NCI-H748 (cell line): ENCODE measurements around the gene APLF.
A peak's percentile ranks its signal among the peaks of the same experiment; 100 is the strongest.

Experiments used
- DNase-seq: peaks from one replicate; lab custom pipeline; 2025; ENCODE audit not compliant: unreplicated experiment; lab: John Stamatoyannopoulos, UW

Gene APLF, protein sequence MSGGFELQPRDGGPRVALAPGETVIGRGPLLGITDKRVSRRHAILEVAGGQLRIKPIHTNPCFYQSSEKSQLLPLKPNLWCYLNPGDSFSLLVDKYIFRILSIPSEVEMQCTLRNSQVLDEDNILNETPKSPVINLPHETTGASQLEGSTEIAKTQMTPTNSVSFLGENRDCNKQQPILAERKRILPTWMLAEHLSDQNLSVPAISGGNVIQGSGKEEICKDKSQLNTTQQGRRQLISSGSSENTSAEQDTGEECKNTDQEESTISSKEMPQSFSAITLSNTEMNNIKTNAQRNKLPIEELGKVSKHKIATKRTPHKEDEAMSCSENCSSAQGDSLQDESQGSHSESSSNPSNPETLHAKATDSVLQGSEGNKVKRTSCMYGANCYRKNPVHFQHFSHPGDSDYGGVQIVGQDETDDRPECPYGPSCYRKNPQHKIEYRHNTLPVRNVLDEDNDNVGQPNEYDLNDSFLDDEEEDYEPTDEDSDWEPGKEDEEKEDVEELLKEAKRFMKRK

GRCh38 chr2:68467077-68467960, at the start of gene APLF, which contains the start of gene FBXO48:
TSS of gene APLF (plus strand) at chr2:68467585. CDS start at chr2:68467732, 147 bp downstream.
TSS of gene FBXO48 (minus strand) at chr2:68467294. CDS start at chr2:68465145, 2,149 bp downstream.
- DNase-seq: peak; percentile 96

DNA sequence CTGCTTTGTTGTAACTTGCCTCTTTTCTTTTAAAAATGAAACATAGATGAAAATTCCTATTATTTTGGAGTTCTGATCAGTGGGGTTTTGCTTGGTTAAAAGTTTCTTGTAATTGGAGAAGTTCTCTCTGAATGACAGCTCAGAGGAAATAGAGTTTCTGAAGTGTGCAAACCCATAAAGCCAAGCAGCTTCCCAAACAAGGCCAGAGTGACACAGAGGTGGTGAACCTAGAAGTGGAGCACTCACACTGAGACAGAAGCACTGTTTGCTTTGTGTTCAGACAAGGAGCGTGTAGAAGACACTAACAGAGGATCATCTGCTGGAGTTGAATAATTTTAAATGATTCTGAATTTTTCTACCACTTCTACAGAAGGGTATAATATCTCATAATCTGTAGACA, 49.5 kb upstream of the APLF start:
- DNase-seq: no peak

- no peak for DNase-seq
These were observed 49.0 kb upstream of the APLF start for GRCh38 chr2:68418419-68418818.

DNA sequence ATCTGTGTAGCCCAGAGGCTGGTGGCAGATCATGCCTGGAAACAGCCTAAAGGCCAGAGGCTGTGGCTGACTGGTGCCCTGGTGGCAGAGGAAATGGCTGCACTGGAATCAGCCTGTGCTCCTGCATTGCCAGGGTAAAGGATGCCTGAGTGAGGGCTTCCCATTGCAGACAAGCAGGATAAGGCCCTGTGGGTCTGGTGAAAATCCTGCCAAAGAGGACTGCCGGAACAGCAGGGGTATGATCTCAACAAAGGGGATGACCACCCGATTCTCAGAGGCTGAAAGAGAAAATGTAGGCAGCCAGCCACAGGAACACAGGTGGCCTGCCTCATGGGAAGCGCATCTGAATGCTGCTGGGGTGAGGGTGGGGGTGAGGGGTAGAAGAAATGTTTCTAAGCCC, 48.5 kb upstream of the APLF start:
- no peak for DNase-seq

DNA sequence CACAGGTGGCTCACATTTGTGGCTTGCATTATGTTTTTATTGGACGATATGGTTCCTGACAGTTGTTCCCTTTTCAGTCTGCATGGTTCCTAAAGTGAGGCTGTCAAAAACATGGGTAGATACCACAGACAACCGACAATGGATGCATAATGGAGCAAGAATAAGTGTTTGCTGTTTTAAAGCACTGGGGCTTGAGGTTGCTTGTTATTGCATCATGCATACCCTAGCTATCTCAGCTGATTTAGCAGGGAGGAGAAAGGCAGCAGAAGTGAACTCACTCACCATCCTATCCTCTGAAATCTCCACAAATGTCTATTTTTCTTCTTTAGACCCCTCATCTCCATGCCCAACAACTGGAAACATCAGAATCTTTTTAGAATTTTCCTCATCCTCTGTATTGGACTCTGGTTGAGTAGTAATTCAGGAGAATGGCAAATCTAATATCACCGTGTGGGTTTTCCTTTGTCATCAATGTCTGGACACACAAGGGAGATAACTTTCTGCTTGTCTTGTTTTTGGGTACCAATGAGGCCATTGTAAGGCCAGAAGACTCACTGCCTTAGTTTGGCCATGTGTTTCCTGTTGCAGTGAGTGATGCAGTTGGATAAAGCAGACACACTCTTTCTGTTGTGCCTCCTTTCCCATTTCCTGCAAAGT, 47.0 kb upstream of the APLF start:
- DNase-seq: no peak

DNA sequence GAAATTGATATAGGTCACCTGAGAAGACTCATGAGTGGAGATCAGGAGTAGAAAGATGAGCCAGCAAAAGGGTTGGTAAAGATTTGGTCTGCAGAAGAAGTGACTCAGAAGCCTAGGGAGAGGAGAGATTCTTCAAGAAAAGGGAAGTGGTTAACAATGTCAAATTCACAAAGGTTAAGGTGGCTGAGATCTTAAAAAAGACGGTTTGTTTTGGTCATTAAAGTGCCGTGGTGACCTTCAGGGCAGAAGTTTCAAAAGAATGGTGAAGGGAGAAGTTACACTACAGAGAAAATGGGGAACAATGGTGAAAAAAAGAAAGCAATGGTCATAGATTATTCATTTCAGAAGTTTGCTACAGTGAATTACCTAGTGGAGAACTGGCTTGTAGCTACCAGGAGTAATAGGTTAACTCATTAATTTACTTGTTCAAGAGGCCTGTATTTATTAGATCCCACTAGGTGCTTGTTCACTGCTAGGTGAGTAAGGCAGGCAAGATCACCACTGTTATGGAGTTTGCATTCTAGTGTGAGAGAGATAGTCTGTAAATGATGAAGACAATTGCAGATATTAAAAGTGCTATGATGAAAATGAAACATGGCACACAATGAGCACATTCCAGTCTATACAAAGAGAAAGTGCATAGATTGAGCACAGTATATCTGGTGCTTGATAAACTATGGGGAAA, 43.3 kb upstream of the APLF start:
- DNase-seq: no peak

- DNase-seq: no peak
These were observed 41.9 kb upstream of the APLF start for GRCh38 chr2:68425503-68425902.

GRCh38 chr2:68426446-68426845, 40.9 kb upstream of the APLF start:
- DNase-seq: no peak

- no peak for DNase-seq
These were observed 40.4 kb upstream of the APLF start for GRCh38 chr2:68426848-68427579.

DNA sequence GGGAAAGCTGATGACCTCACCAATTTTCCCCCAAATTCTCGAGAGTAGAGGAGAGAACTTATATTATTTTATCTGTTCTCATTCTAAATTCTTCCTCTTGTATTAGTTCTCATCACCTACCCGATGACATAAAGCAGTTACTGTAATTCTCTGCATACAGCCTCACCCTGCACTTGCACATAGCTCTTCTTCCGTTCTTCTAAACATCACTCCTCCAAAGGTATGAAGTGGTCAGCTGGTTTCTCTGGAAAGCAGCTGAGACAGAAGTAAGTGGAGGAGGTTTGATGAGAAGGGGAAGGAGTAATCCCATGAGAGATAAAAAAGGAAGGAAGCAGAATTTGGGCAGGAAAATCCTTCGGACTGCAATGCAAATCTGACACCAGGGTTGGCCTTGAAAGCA, 39.3 kb upstream of the APLF start:
- no peak for DNase-seq

DNA sequence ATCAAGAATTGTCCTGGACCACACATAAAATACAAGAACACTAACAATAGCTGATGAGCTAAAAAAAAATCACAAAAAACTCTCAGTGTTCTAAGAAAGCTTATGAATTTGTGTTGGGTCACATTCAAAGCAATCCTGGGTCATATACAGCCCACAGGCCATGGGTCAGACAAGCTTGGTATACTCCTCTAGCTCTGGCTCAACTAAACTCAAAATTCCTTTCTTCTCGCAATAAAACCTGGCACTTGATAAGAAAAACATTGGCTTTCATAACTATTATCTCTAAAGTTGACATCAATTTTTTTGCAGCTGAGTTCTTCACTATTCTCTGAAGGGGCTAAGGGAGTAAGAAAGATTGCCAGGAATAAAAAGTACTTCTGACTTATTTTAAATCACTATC, 38.6 kb upstream of the APLF start:
- DNase-seq: no peak

- no peak for DNase-seq
These were observed 38.0 kb upstream of the APLF start for GRCh38 chr2:68429311-68429826.

DNA sequence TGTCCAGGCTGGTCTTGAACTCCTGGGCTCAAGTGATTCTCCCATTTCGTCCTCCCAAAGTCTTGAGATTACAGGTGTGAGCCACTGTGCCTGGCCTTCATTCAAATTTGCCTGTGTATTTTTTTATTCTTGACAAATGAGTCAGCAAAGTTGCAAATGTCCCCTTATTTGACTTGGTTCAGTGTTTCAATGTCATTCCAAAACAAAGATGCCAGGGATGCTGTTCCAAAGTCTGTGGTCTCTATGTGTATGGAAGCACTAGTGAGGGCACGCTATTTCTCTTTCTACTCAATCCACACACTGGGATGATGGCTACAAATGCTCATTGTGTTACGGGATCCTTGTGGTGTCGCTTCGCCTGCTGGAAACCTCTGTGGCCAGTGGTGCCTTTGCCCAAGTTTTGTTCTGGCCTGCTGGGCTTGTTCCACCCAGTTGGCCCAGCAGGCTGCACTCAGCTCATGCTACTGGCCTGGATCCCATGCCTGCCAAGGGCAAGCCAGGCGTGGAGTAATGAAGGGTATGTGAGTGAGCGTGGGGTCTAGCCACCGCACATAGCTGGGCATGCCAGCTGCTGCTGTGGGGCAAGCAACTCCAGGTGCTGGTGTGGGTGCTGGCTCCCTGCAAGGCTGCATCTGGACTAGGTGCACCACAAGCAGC, 35.9 kb upstream of the APLF start:
- no peak for DNase-seq

- DNase-seq: peak; percentile 37
These were observed 34.4 kb upstream of the APLF start for GRCh38 chr2:68432696-68433658.

- no peak for DNase-seq
These were observed 32.4 kb upstream of the APLF start for GRCh38 chr2:68434981-68435380.

GRCh38 chr2:68435615-68436014, 31.8 kb upstream of the APLF start:
- no peak for DNase-seq

GRCh38 chr2:68436270-68436669, 31.1 kb upstream of the APLF start:
- DNase-seq: no peak
